ENCODE results near the gene SMAD5. TPM values are rescaled to one million over a fixed set of nuclear protein-coding genes. Genes with fewer than 3 reads are reported as not detected.

The SMAD5 gene
- total RNA-seq, 2 donors from 2014 or later: 97.8 to 105 TPM

DNA sequence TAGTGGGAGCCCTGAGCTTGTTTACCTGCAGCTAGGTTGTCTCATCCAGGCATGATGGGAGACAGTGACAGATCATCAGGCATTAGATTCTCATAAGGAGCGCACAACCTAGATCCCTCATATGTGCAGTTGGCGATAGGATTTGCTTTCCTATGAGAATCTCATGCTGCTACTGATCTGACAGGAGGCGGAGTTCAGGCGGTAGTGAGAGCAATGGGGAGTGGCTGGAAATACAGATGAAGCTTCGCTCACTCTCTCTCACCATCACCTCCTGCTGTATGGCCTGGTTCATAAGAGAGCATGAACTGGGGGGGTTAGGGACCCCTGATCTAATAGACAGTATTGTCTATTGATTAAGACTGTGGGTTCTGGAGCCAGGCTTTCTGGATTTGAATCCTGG, 24.9 kb downstream of the SMAD5 start:
- Mint-ChIP-seq H3K9me3 (peaks cover 6% of the 10 kb centered on the region), H3K27ac (no peak overlapping the region), H3K4me3 (no peak overlapping the region), H3K4me1 (no peaks in the 10 kb centered on the region), H3K36me3 (ENCODE audit: low read depth) (peaks cover 72% of the 10 kb centered on the region), H3K27me3 (ENCODE audit: insufficient read depth) (no peaks in the 10 kb centered on the region)
- Histone ChIP-seq H3K4me3 (ENCODE audit: low read length) (no peak overlapping the region), H3K9me3 (ENCODE audit: control insufficient read depth, low read length) (peaks cover 28% of the 10 kb centered on the region), H3K36me3 (ENCODE audit: control insufficient read depth, insufficient read depth, low read length) (peaks cover 90% of the 10 kb centered on the region), H3K27ac (ENCODE audit: low read depth, low read length) (no peak overlapping the region), H3K4me1 (ENCODE audit: control insufficient read depth, insufficient read depth, low read length) (no peaks in the 10 kb centered on the region), H3K9ac (ENCODE audit: extremely low read depth, low read length, poor library complexity, severe bottlenecking) (no peak overlapping the region), H3K27me3 (ENCODE audit: control insufficient read depth, insufficient read depth, low read length, poor library complexity, severe bottlenecking) (no peaks in the 10 kb centered on the region)
- TF ChIP-seq, protein P1, sequence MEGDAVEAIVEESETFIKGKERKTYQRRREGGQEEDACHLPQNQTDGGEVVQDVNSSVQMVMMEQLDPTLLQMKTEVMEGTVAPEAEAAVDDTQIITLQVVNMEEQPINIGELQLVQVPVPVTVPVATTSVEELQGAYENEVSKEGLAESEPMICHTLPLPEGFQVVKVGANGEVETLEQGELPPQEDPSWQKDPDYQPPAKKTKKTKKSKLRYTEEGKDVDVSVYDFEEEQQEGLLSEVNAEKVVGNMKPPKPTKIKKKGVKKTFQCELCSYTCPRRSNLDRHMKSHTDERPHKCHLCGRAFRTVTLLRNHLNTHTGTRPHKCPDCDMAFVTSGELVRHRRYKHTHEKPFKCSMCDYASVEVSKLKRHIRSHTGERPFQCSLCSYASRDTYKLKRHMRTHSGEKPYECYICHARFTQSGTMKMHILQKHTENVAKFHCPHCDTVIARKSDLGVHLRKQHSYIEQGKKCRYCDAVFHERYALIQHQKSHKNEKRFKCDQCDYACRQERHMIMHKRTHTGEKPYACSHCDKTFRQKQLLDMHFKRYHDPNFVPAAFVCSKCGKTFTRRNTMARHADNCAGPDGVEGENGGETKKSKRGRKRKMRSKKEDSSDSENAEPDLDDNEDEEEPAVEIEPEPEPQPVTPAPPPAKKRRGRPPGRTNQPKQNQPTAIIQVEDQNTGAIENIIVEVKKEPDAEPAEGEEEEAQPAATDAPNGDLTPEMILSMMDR (conservative IDR thresholded peaks at IDR 0.05): no peak
- WGBS, 2 experiments (ENCODE audit: insufficient coverage in 1 of 2, insufficient read length in 1 of 2): 97 to 100% methylated on average over 4 of the region's 5 CpGs
- DNase-seq: no peak

DNA sequence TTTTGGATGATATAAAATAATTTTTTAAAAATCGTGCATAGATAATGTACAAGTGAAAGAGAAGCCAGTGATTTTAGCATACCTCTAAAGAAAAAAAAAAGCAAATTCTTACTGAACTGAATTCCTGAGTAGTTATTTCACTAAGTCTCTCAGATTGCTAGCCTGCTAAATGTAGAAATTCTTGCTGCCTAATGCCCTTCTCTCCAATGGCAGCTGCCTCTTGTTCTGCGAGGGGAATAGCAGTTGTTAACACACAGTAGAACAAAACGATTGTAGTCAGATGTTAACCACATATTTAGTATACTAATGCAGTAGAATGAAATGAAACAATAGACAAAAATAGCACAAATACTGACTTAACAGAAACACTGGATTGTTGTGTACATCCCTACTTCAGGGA, 26.8 kb downstream of the SMAD5 start:
- 88% methylated on average over 3 of the region's 3 CpGs; no CpG with 5 or more reads in 1 of the 2 experiments for WGBS, 2 experiments (ENCODE audit: insufficient coverage in 1 of 2, insufficient read length in 1 of 2)
- TF ChIP-seq, protein P1 (conservative IDR thresholded peaks at IDR 0.05): no peak

DNA sequence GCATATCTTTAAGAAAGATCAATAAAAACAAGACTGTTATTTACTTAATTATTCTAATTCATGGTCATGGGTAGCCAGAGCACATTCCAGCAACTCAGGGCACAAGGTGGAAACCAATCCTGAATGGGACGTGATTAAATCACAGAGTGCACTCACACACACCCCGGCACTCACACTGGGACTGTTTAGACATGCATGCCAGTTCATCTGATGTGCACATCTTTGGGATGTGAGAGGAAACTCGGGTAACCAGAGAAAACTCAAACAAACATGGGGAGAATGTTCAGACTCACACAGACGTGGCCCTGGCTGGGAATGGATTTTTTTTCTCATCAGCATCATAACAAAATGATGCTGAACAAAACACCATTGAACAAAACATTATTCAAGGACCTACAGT, 29.4 kb downstream of the SMAD5 start:
- no peak overlapping the region for H3K4me3 Mint-ChIP-seq
- H3K4me3 ChIP-seq (ENCODE audit: low read length): no peak overlapping the region
- H3K9ac ChIP-seq (ENCODE audit: extremely low read depth, low read length, poor library complexity, severe bottlenecking): no peak overlapping the region
- no peaks in the 10 kb centered on the region for H3K4me1 Mint-ChIP-seq
- no peak overlapping the region for H3K27ac Mint-ChIP-seq
- no peaks in the 10 kb centered on the region for H3K27me3 ChIP-seq (ENCODE audit: control insufficient read depth, insufficient read depth, low read length, poor library complexity, severe bottlenecking)
- no peaks in the 10 kb centered on the region for H3K4me1 ChIP-seq (ENCODE audit: control insufficient read depth, insufficient read depth, low read length)
- H3K9me3 ChIP-seq (ENCODE audit: control insufficient read depth, low read length): peaks cover 10% of the 10 kb centered on the region
- H3K36me3 Mint-ChIP-seq (ENCODE audit: low read depth): peaks cover 51% of the 10 kb centered on the region
- TF ChIP-seq, protein P1 (conservative IDR thresholded peaks at IDR 0.05): no peak
- no peak overlapping the region for H3K27ac ChIP-seq (ENCODE audit: low read depth, low read length)
- H3K36me3 ChIP-seq (ENCODE audit: control insufficient read depth, insufficient read depth, low read length): peaks cover 86% of the 10 kb centered on the region
- no peaks in the 10 kb centered on the region for H3K27me3 Mint-ChIP-seq (ENCODE audit: insufficient read depth)
- no peak for DNase-seq
- peaks cover 2% of the 10 kb centered on the region for H3K9me3 Mint-ChIP-seq
- 80 to 88% methylated on average over 2 to 4 of the region's 4 CpGs for WGBS, 2 experiments (ENCODE audit: insufficient coverage in 1 of 2, insufficient read length in 1 of 2)

More for the DNA sequence above, 26.8 kb downstream of the SMAD5 start:
- Mint-ChIP-seq H3K4me1 (no peaks in the 10 kb centered on the region), H3K27ac (no peak overlapping the region), H3K4me3 (no peak overlapping the region), H3K27me3 (ENCODE audit: insufficient read depth) (no peaks in the 10 kb centered on the region), H3K36me3 (ENCODE audit: low read depth) (peaks cover 70% of the 10 kb centered on the region), H3K9me3 (peaks cover 6% of the 10 kb centered on the region)
- no peak overlapping the region for H3K27ac ChIP-seq (ENCODE audit: low read depth, low read length)
- no peak overlapping the region for H3K9ac ChIP-seq (ENCODE audit: extremely low read depth, low read length, poor library complexity, severe bottlenecking)
- peaks cover 28% of the 10 kb centered on the region for H3K9me3 ChIP-seq (ENCODE audit: control insufficient read depth, low read length)
- no peak for DNase-seq
- no peaks in the 10 kb centered on the region for H3K4me1 ChIP-seq (ENCODE audit: control insufficient read depth, insufficient read depth, low read length)
- no peak overlapping the region for H3K4me3 ChIP-seq (ENCODE audit: low read length)
- H3K36me3 ChIP-seq (ENCODE audit: control insufficient read depth, insufficient read depth, low read length): peaks cover 91% of the 10 kb centered on the region
- no peaks in the 10 kb centered on the region for H3K27me3 ChIP-seq (ENCODE audit: control insufficient read depth, insufficient read depth, low read length, poor library complexity, severe bottlenecking)

Data from endodermal cell (in vitro differentiated cells).